HepG2 (cell line): ENCODE measurements around the gene CNTN4. TPM values are rescaled to one million over a fixed set of nuclear protein-coding genes. Genes with fewer than 3 reads are reported as not detected.

Experiments
- IRF1 ChIP-seq: sonication (generic); formaldehyde crosslinking; IDR thresholded peaks from 2 replicates; pipeline ENCODE4 v1.4.0; 2020; ENCODE audit warnings: low read depth, mild to moderate bottlenecking, missing genetic modification reagents
- MAFF ChIP-seq: IDR thresholded peaks from 2 replicates; pipeline ENCODE4 v1.6.1; 2011; ENCODE audit warnings: low read depth, low read length, improper control_type of control experiment
- SIN3A ChIP-seq: IDR thresholded peaks from 2 replicates; pipeline ENCODE4 v1.6.1; 2011; ENCODE audit warnings: low read depth, mild to moderate bottlenecking, control low read depth, low read length, borderline replicate concordance
- TSC22D2 ChIP-seq: sonication (generic); formaldehyde crosslinking; IDR thresholded peaks from 2 replicates; pipeline ENCODE4 v1.5.1; 2020; ENCODE audit warnings: missing genetic modification reagents, mild to moderate bottlenecking, borderline replicate concordance
- WIZ ChIP-seq: sonication (generic); formaldehyde crosslinking; IDR thresholded peaks from 2 replicates; pipeline ENCODE4 v1.5.1; 2020; ENCODE audit warnings: mild to moderate bottlenecking, missing genetic modification reagents
- ZBTB39 ChIP-seq: sonication (generic); formaldehyde crosslinking; IDR thresholded peaks from 2 replicates; pipeline ENCODE4 v1.5.0; 2020; ENCODE audit warnings: missing genetic modification reagents
- ZHX2 ChIP-seq, 2 experiments: sonication (generic) in 1 of 2; formaldehyde crosslinking in 1 of 2; IDR thresholded peaks; 2 replicates each; pipeline versions ENCODE4 v1.6.1 to v1.9.0; 2014 to 2022; ENCODE audit warnings: antibody characterized with exemption in 1 of 2, borderline replicate concordance in 1 of 2, inconsistent platforms in 1 of 2, low read depth in 1 of 2, missing genetic modification reagents in 1 of 2
- ZNF335 ChIP-seq: sonication (generic); formaldehyde crosslinking; IDR thresholded peaks from 2 replicates; pipeline ENCODE4 v1.4.0; 2020; ENCODE audit warnings: missing genetic modification reagents
- ZNF530 ChIP-seq: sonication (generic); formaldehyde crosslinking; IDR thresholded peaks from 2 replicates; pipeline ENCODE4 v1.5.0; 2020; ENCODE audit warnings: low read depth, mild to moderate bottlenecking, missing genetic modification reagents
- polyA plus RNA-seq, 8 experiments: library from polyadenylated mRNA; depleted of rRNA in 3 of 8; stranded (reverse) in 7 of 8; unstranded in 1 of 8; fragments of >200 nt; fragmentation: Illumina TruSeq in 4 of 8; extraction: Trizol in 4 of 8; gene quantifications; 2 replicates each; pipeline versions ENCODE4 v1.2.1 to v1.2.3, GENCODE V29; 2011 to 2016; ENCODE audit warnings: low read depth in 4 of 8, missing spikeins in 1 of 8, mixed read lengths in 1 of 8; ENCODE audit not compliant: insufficient read depth in 1 of 8
- total RNA-seq, 5 experiments: library from RNA; depleted of rRNA; stranded (reverse); fragments of >200 nt; fragmentation: Illumina TruSeq; extraction: Trizol; gene quantifications; 2 replicates each; pipeline ENCODE4 v1.2.3, GENCODE V29; 2016; ENCODE audit warnings: low read depth in 1 of 5

Gene CNTN4
- total and polyA plus RNA-seq, 2 of the 13 experiments (the other 11 are each of a cell fraction or from before 2014, with no cell fraction given): 0.01 to 0.13 TPM

- TF ChIP-seq ZHX2 (IDR thresholded peaks at IDR 0.05; ENCODE audit: low read depth) (no peak), ZHX2 (CRISPR knock-in tag; IDR thresholded peaks at IDR 0.05; ENCODE audit: borderline replicate concordance) (no peak), WIZ (CRISPR knock-in tag) (no peak), SIN3A (no peak), ZNF530 (no peak), IRF1 (no peak), TSC22D2 (CRISPR knock-in tag) (no peak), ZBTB39 (CRISPR knock-in tag) (no peak), MAFF (no peak), ZNF335 (CRISPR knock-in tag) (no peak)
- TF ChIP-seq, all 625 proteins: peak for 0
Measured at GRCh38 chr3:2543247-2543646, 444.6 kb downstream of the CNTN4 start (continued).
